B cell (primary cell): ENCODE results near the gene COL25A1. TPM values are rescaled to one million over a fixed set of nuclear protein-coding genes. Genes with fewer than 3 reads are reported as not detected.

Experiments used
- ATAC-seq: fragments of 200-7000 bp; cut with Tn5 transposase; one replicate; pipeline ENCODE4 v1.10.0; 2021; ENCODE audit warnings: low read depth, mild to moderate bottlenecking, moderate number of reproducible peaks, moderate library complexity
- CTCF ChIA-PET: fragments of 350-600 bp; sonication (Branson Sonifier 250); formaldehyde crosslinking; loops from one replicate; lab custom pipeline; 2021; ENCODE audit warnings: antibody characterized with exemption, inconsistent platforms; lab: Charles Lee
- POLR2A ChIA-PET: fragments of 350-600 bp; sonication (Branson Sonifier 250); formaldehyde crosslinking; loops from one replicate; lab custom pipeline; 2021; ENCODE audit warnings: antibody characterized with exemption; lab: Charles Lee
- DNase-seq: peaks from one replicate; pipeline ENCODE4 v3.0.0; 2013
- H2AFZ ChIP-seq: 2 replicates; pipeline ENCODE4 v1.6.1; 2012; ENCODE audit warnings: mild to moderate bottlenecking, low read depth, low read length; ENCODE audit not compliant: insufficient read depth, poor library complexity, severe bottlenecking
- H3K27ac ChIP-seq, 2 donors: 1 replicate in 1 of 2; 2 replicates in 1 of 2; pipeline ENCODE4 v1.5.1; 2012 to 2013; ENCODE audit warnings: low read length in 2 of 2, mild to moderate bottlenecking in 2 of 2, moderate library complexity in 1 of 2
- H3K27me3 ChIP-seq, 4 experiments: fragments of 200-600 bp in 1 of 4; sonication (generic) in 1 of 4; replicated peaks in 1 of 4; 1 replicate in 2 of 4; 2 replicates in 2 of 4; pipeline versions ENCODE4 v1.6.1 to v1.7.0; 2013 to 2016; ENCODE audit warnings: low read length in 3 of 4, mild to moderate bottlenecking in 2 of 4, mixed read lengths in 1 of 4, moderate library complexity in 1 of 4; ENCODE audit not compliant: insufficient read depth in 4 of 4, control insufficient read depth in 3 of 4; ENCODE audit errors: control extremely low read depth in 1 of 4
- H3K36me3 ChIP-seq, 2 experiments: replicated peaks in 1 of 2; 1 replicate in 1 of 2; 2 replicates in 1 of 2; pipeline versions ENCODE4 v1.6.1 to v1.7.1; 2013; ENCODE audit warnings: low read length in 1 of 2; ENCODE audit not compliant: insufficient read depth in 2 of 2, control insufficient read depth in 1 of 2; ENCODE audit errors: control extremely low read depth in 1 of 2, extremely low read depth in 1 of 2
- H3K4me1 ChIP-seq, 2 donors: fragments of 200-600 bp in 1 of 2; sonication (generic) in 1 of 2; 1 replicate in 1 of 2; 2 replicates in 1 of 2; pipeline versions ENCODE4 v1.5.1 to v1.6.1; 2013 to 2017; ENCODE audit warnings: low read length in 2 of 2; ENCODE audit not compliant: control insufficient read depth in 2 of 2, insufficient read depth in 2 of 2
- H3K4me2 ChIP-seq: replicated peaks from 2 replicates; pipeline ENCODE3; 2012; ENCODE audit warnings: mild to moderate bottlenecking, low read depth, low read length; ENCODE audit not compliant: poor library complexity, severe bottlenecking
- H3K4me3 ChIP-seq, 5 experiments: fragments of 200-600 bp in 1 of 5; sonication (generic) in 1 of 5; 1 replicate in 3 of 5; 2 replicates in 2 of 5; pipeline versions ENCODE4 v1.5.1 to v1.7.0; 2011 to 2016; ENCODE audit warnings: low read length in 4 of 5, mild to moderate bottlenecking in 4 of 5, low read depth in 2 of 5, control low read depth in 1 of 5, moderate library complexity in 1 of 5; ENCODE audit not compliant: insufficient read depth in 1 of 5; ENCODE audit errors: control extremely low read depth in 1 of 5, extremely low read depth in 1 of 5
- H3K79me2 ChIP-seq: fragments of 200-600 bp; sonication (generic); one replicate; pipeline ENCODE4 v1.6.0; 2016; ENCODE audit warnings: low read length; ENCODE audit not compliant: control insufficient read depth, insufficient read depth
- H3K9ac ChIP-seq: fragments of 200-600 bp; sonication (generic); 2 replicates; pipeline ENCODE4 v1.6.1; 2017; ENCODE audit warnings: mild to moderate bottlenecking, low read length, moderate library complexity
- H3K9me3 ChIP-seq, 3 donors: one replicate each; pipeline versions ENCODE4 v1.6.1 to v1.7.1; 2013; ENCODE audit warnings: low read length in 2 of 3; ENCODE audit not compliant: control insufficient read depth in 2 of 3, insufficient read depth in 1 of 3; ENCODE audit errors: control extremely low read depth in 1 of 3
- H4K20me1 ChIP-seq: 2 replicates; pipeline ENCODE4 v1.6.0; 2012; ENCODE audit warnings: mild to moderate bottlenecking, low read length; ENCODE audit not compliant: insufficient read depth, control insufficient read depth, poor library complexity, severe bottlenecking
- H3K27ac Mint-ChIP-seq: one replicate; pipeline ENCODE4 v1.8.0; 2021; ENCODE audit warnings: mixed read lengths
- H3K27me3 Mint-ChIP-seq: one replicate; pipeline ENCODE4 v1.8.0; 2021; ENCODE audit warnings: mixed read lengths
- H3K4me1 Mint-ChIP-seq: one replicate; pipeline ENCODE4 v1.8.0; 2021; ENCODE audit warnings: mixed read lengths
- H3K4me3 Mint-ChIP-seq: one replicate; pipeline ENCODE4 v1.8.0; 2021; ENCODE audit warnings: mixed read lengths
- H3K9me3 Mint-ChIP-seq: one replicate; pipeline ENCODE4 v1.8.0; 2022; ENCODE audit warnings: mixed read lengths; ENCODE audit not compliant: insufficient read depth
- CTCF ChIP-seq: fragments of 200-600 bp; IDR thresholded peaks from one replicate; pipeline ENCODE4 v1.8.0; 2022; ENCODE audit warnings: antibody characterized with exemption, mild to moderate bottlenecking
- EZH2 ChIP-seq: IDR thresholded peaks from 2 replicates; pipeline ENCODE4 v1.6.1; 2012; ENCODE audit warnings: borderline replicate concordance, low read depth, mild to moderate bottlenecking, moderate library complexity, low read length; ENCODE audit not compliant: insufficient read depth, poor library complexity, severe bottlenecking
- WGBS: methylation state at CpG from one replicate; pipeline ENCODE4 v1.1.5; 2013; ENCODE audit warnings: missing lambda C conversion rate; ENCODE audit not compliant: insufficient coverage; 5-methylcytosine and 5-hydroxymethylcytosine counted together
- intact Hi-C: fragments of 100-400 bp; cut with micrococcal nuclease; formaldehyde crosslinking; loops from one replicate; pipeline ENCODE4 v1.10.0; 2022
- polyA plus RNA-seq: library from polyadenylated mRNA; depleted of rRNA; stranded (reverse); fragments of >200 nt; gene quantifications from 2 replicates; pipeline ENCODE4 v1.2.3, GENCODE V29; 2012
- total RNA-seq, 2 donors: library from RNA; stranded (reverse); fragments of 120-200 nt in 1 of 2; gene quantifications; 1 replicate in 1 of 2; 2 replicates in 1 of 2; pipeline versions ENCODE4 v1.2.3 to v1.2.4, GENCODE V29; 2013 to 2022

COL25A1 gene
- total and polyA plus RNA-seq, 2 donors (not counting 1 experiment from before 2014, with no cell fraction given): not detected

GRCh38 chr4:108893468-108893867 is 409.0 kb downstream of the COL25A1 start:
- Histone ChIP-seq H2AFZ (no peak overlapping the region), H3K79me2 (no peaks in the 10 kb centered on the region), H3K36me3 (no peaks in the 10 kb centered on the region), H3K4me1 (no peaks in the 10 kb centered on the region), H3K27me3 (no peaks in the 10 kb centered on the region), H3K4me3 (no peak overlapping the region), H3K9me3 (no peaks in the 10 kb centered on the region), H3K9ac (no peak overlapping the region), H4K20me1 (no peaks in the 10 kb centered on the region), H3K27ac (no peak overlapping the region), H3K4me2 (no peak overlapping the region)
- H3K27ac Mint-ChIP-seq: no peak overlapping the region
- H3K4me3 Mint-ChIP-seq: no peak overlapping the region
- ChIA-PET CTCF (no interaction called here), POLR2A (no interaction called here)
- DNase-seq: no peak
- H3K27me3 Mint-ChIP-seq: peaks cover 7% of the 10 kb centered on the region
- TF ChIP-seq CTCF: no peak
- TF ChIP-seq EZH2: no peak
- no peaks in the 10 kb centered on the region for H3K9me3 Mint-ChIP-seq
- no CpG with 5 or more reads among the region's 3 CpGs for WGBS
- no peak for ATAC-seq
- no peaks in the 10 kb centered on the region for H3K4me1 Mint-ChIP-seq
- intact Hi-C loops: no loop called here

GRCh38 chr4:108891896-108892590 is 410.4 kb downstream of the COL25A1 start:
- intact Hi-C loops: no loop called here
- Histone ChIP-seq H3K27ac (no peak overlapping the region), H3K9ac (no peak overlapping the region), H3K4me1 (no peaks in the 10 kb centered on the region), H3K79me2 (no peaks in the 10 kb centered on the region), H3K27me3 (no peaks in the 10 kb centered on the region), H3K4me3 (no peak overlapping the region), H3K9me3 (no peaks in the 10 kb centered on the region), H3K4me2 (no peak overlapping the region), H4K20me1 (no peaks in the 10 kb centered on the region), H2AFZ (no peak overlapping the region), H3K36me3 (no peaks in the 10 kb centered on the region)
- H3K4me1 Mint-ChIP-seq: no peaks in the 10 kb centered on the region
- WGBS: no CpG with 5 or more reads among the region's 1 CpG
- TF ChIP-seq CTCF: no peak
- no peak for TF ChIP-seq EZH2
- ChIA-PET CTCF (no interaction called here), POLR2A (no interaction called here)
- ATAC-seq: no peak
- DNase-seq: no peak
- H3K27ac Mint-ChIP-seq: no peak overlapping the region
- no peak overlapping the region for H3K4me3 Mint-ChIP-seq
- no peaks in the 10 kb centered on the region for H3K9me3 Mint-ChIP-seq
- H3K27me3 Mint-ChIP-seq: peaks cover 8% of the 10 kb centered on the region
